ENCODE data around the gene RPL10A.
A peak's percentile ranks its signal among the peaks of the same experiment; 100 is the strongest.

Gene RPL10A

GRCh38 chr6:35473075-35473849, 5.1 kb downstream of the RPL10A start:
- TF ChIP-seq CTCF (conservative IDR thresholded peaks at IDR 0.05): no peak
- H3K27ac ChIP-seq: peak overlapping the region; percentile 96

GRCh38 chr6:35473850-35474130, 5.6 kb downstream of the RPL10A start:
- H3K27ac ChIP-seq: no peak overlapping the region
- TF ChIP-seq CTCF (conservative IDR thresholded peaks at IDR 0.05): no peak

- no peak overlapping the region for H3K27ac ChIP-seq
- no peak for TF ChIP-seq CTCF (conservative IDR thresholded peaks at IDR 0.05)
Measured at GRCh38 chr6:35474131-35474941, 6.1 kb downstream of the RPL10A start.

GRCh38 chr6:35474942-35475570, 6.9 kb downstream of the RPL10A start:
- TF ChIP-seq CTCF (conservative IDR thresholded peaks at IDR 0.05): no peak
- no peak overlapping the region for H3K27ac ChIP-seq

- TF ChIP-seq CTCF (conservative IDR thresholded peaks at IDR 0.05): no peak
- no peak overlapping the region for H3K27ac ChIP-seq
Measured at GRCh38 chr6:35475573-35475972, 7.4 kb downstream of the RPL10A start.

- TF ChIP-seq CTCF (conservative IDR thresholded peaks at IDR 0.05): no peak
- H3K27ac ChIP-seq: no peak overlapping the region
Measured at GRCh38 chr6:35476004-35476403, 7.8 kb downstream of the RPL10A start.

- no peak overlapping the region for H3K27ac ChIP-seq
- no peak for TF ChIP-seq CTCF (conservative IDR thresholded peaks at IDR 0.05)
Measured at GRCh38 chr6:35477028-35477427, 8.8 kb downstream of the RPL10A start.

All from VCaP (cell line).